Measurements from ENCODE around the gene C1orf74. TPM values are rescaled to one million over a fixed set of nuclear protein-coding genes. Genes with fewer than 3 reads are reported as not detected.

Gene C1orf74
- polyA plus RNA-seq, 1 experiment, result 1.3 TPM

DNA sequence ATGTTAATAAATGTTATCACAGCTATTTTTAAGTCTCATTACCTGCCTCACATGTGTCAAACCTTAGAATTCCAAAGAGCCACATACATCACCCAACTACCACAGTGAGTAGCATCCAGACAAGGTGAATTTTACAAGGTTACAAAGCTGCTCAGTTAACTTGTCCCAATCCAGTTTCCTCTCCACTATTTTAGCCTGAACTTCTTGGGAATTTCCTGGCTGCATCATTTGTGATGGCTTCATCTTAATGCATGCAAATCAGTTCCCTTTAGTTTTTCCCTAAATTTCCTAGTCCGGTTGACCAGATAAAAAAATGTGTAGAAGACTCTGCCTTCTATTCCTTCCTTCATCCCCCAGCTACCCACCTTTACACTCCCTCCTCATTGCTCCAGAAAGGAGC is 29.1 kb downstream of the C1orf74 start:
- Histone ChIP-seq H3K36me3 (ENCODE audit: control insufficient read depth, insufficient read depth, low read length) (no peaks in the 10 kb centered on the region), H3K27me3 (ENCODE audit: control insufficient read depth, insufficient read depth, low read length) (peaks cover 2% of the 10 kb centered on the region; the same call in 1 of the 2 replicates), H3K4me3 (ENCODE audit: low read depth, low read length) (no peak overlapping the region)
- DNase-seq (ENCODE audit: low read depth), result no peak
- POLR2A ChIA-PET, result no interaction called here
- TF ChIP-seq, protein P1, sequence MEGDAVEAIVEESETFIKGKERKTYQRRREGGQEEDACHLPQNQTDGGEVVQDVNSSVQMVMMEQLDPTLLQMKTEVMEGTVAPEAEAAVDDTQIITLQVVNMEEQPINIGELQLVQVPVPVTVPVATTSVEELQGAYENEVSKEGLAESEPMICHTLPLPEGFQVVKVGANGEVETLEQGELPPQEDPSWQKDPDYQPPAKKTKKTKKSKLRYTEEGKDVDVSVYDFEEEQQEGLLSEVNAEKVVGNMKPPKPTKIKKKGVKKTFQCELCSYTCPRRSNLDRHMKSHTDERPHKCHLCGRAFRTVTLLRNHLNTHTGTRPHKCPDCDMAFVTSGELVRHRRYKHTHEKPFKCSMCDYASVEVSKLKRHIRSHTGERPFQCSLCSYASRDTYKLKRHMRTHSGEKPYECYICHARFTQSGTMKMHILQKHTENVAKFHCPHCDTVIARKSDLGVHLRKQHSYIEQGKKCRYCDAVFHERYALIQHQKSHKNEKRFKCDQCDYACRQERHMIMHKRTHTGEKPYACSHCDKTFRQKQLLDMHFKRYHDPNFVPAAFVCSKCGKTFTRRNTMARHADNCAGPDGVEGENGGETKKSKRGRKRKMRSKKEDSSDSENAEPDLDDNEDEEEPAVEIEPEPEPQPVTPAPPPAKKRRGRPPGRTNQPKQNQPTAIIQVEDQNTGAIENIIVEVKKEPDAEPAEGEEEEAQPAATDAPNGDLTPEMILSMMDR (IDR thresholded peaks at IDR 0.05; ENCODE audit: insufficient read depth, low read depth, low read length), result no peak
- CTCF ChIA-PET, result interaction anchor here (0.6 to 1.4 kb wide), 3 partner anchors 50 to 442 kb away, joined by 3 to 5 read pairs (median 3); no protein-coding TSS in a partner anchor

DNA sequence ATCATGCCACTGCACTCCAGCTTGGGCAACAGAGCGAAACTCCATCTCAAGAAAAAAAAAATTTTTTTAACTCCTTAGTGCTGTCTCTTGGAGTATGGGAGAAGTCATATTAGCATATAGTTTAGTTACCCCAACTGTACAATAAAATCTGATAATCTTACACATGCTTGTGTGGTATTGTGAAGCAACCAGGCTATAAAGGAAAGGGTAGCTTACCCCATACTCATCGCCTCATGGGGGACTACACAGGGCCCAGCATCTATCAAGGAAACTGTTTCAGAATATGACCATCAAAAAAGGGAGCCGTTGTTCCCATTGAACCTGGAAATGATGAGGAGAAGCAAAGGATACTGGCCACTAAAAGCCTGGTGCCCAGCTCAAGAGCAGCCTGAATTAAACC is 31.5 kb downstream of the C1orf74 start:
- no peak for DNase-seq (ENCODE audit: low read depth)
- H3K36me3 ChIP-seq (ENCODE audit: control insufficient read depth, insufficient read depth, low read length), result no peaks in the 10 kb centered on the region
- H3K4me3 ChIP-seq (ENCODE audit: low read depth, low read length), result no peak overlapping the region
- TF ChIP-seq, protein P1 (IDR thresholded peaks at IDR 0.05; ENCODE audit: insufficient read depth, low read depth, low read length), result no peak
- ChIA-PET CTCF (no interaction called here), POLR2A (no interaction called here)
- peaks cover 2% of the 10 kb centered on the region; the same call in 1 of the 2 replicates for H3K27me3 ChIP-seq (ENCODE audit: control insufficient read depth, insufficient read depth, low read length)

DNA sequence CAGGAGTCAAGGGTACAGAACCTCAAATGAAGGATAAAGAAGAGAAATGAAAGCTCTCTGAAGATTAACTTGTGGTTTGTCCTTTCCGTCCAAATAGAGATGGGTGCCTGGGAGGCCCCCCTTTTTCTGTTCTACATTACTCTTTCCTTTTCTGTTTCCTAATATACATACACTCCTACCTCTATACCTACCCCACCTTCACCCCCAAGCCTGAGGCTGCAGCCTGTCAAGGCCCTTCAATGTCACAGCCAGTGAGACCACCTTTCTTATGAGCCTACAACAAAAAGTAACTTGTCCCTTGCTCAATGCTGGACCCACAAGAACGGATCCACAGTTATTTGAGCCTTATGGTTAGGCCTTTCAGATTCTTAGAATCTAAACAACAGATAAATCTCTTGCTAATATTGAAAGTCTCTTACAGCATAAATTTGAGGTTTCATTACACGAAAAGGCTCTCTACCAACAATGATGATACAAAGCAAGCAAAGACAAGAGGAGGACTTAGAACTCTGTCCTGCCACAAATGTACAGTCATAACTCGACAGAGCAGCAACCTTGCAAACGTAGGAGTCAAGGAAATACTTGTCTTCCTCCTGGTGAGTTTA is 32.6 kb downstream of the C1orf74 start:
- DNase-seq (ENCODE audit: low read depth), result no peak
- CTCF ChIA-PET, result no interaction called here

DNA sequence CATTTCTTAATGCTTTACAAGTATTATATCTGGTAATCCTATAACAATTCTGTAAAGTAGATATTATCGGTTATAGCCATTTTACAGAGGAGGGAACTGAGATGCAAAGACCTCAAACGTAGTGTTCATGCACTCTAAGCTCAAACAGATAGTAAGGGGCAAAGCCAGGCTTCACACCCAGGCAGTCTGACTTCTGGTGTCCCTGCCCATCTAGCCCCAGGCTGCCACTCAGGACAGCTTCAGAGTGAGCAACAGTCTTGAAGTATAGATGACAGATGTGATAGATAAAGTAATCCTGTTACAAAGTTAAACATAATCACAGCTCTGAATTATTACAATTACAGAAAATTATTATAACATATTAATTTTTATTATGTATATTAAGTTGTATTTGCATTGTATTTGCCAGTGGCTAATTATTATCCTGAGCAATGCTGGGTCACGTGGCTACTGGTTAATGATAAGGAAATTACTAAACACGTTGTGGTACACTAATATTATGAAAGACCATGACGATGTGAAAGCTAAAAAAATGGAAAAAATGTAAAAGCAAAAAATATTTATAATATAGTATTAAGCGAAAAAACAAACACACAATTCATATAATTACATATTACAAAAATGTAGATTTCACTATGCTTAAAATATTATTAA is 34.6 kb downstream of the C1orf74 start:
- Histone ChIP-seq H3K4me3 (ENCODE audit: low read depth, low read length) (no peak overlapping the region), H3K27me3 (ENCODE audit: control insufficient read depth, insufficient read depth, low read length) (no peaks in the 10 kb centered on the region), H3K36me3 (ENCODE audit: control insufficient read depth, insufficient read depth, low read length) (no peaks in the 10 kb centered on the region)
- POLR2A ChIA-PET, result no interaction called here
- TF ChIP-seq, protein P1 (IDR thresholded peaks at IDR 0.05; ENCODE audit: insufficient read depth, low read depth, low read length), result no peak
- DNase-seq (ENCODE audit: low read depth), result no peak
- CTCF ChIA-PET, result interaction anchor here (1.8 to 1.9 kb wide), 2 partner anchors 56 to 164 kb away, joined by 5 to 6 read pairs; no protein-coding TSS in a partner anchor

More for the DNA sequence above, 32.6 kb downstream of the C1orf74 start:
- TF ChIP-seq, protein P1 (IDR thresholded peaks at IDR 0.05; ENCODE audit: insufficient read depth, low read depth, low read length), result no peak
- H3K27me3 ChIP-seq (ENCODE audit: control insufficient read depth, insufficient read depth, low read length), result peaks cover 2% of the 10 kb centered on the region; the same call in 1 of the 2 replicates
- no peak overlapping the region for H3K4me3 ChIP-seq (ENCODE audit: low read depth, low read length)
- POLR2A ChIA-PET, result no interaction called here
- H3K36me3 ChIP-seq (ENCODE audit: control insufficient read depth, insufficient read depth, low read length), result no peaks in the 10 kb centered on the region

DNA sequence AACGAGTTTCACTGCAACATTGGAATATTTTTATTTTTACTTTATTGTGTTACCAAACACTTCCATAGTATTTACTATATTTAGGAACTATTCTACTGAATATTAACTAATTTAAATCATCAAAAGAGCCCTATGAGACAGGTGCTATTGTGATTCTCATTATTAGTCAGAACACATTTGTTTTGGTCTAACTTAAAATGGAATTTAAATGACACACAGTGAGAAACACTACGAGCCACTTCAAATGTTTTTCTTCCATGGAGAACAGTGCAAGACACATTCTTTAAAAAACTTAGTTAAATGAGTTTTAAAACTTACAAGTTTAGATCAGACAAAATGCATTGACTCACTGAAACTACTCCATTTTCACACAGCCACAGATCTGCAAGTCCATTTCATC is 35.2 kb downstream of the C1orf74 start:
- POLR2A ChIA-PET, result no interaction called here
- DNase-seq (ENCODE audit: low read depth), result no peak
- TF ChIP-seq, protein P1 (IDR thresholded peaks at IDR 0.05; ENCODE audit: insufficient read depth, low read depth, low read length), result no peak
- Histone ChIP-seq H3K4me3 (ENCODE audit: low read depth, low read length) (no peak overlapping the region), H3K36me3 (ENCODE audit: control insufficient read depth, insufficient read depth, low read length) (no peaks in the 10 kb centered on the region), H3K27me3 (ENCODE audit: control insufficient read depth, insufficient read depth, low read length) (peaks cover 2% of the 10 kb centered on the region)
- CTCF ChIA-PET, result interaction anchor here (1.7 to 2.0 kb wide), 8 partner anchors 8 to 182 kb away, joined by 4 to 14 read pairs (median 7); no protein-coding TSS in a partner anchor
